ENCODE measurements around the gene CCDC57. TPM values are rescaled to one million over a fixed set of nuclear protein-coding genes. Genes with fewer than 3 reads are reported as not detected.
A peak's percentile ranks its signal among the peaks of the same experiment; 100 is the strongest.

The CCDC57 gene
- total and polyA plus RNA-seq, 2 experiments from 2014 or later: 15.7 to 29.8 TPM

GRCh38 chr17:82107341-82107860 lies 105.2 kb downstream of the CCDC57 start:
- Histone ChIP-seq H3K9me3 (ENCODE audit: low read depth) (no peaks in the 10 kb centered on the region), H3K79me2 (no peaks in the 10 kb centered on the region), H3K27ac (no peak overlapping the region), H3K27me3 (no peaks in the 10 kb centered on the region), H3K36me3 (replicated peaks; ENCODE audit: insufficient read depth, low read depth) (no peaks in the 10 kb centered on the region), H3K4me3 (no peak overlapping the region), H3K4me1 (ENCODE audit: insufficient read depth) (peaks cover 44% of the 10 kb centered on the region), H2AFZ (no peak overlapping the region), H3K4me2 (no peak overlapping the region), H4K20me1 (ENCODE audit: insufficient read depth, poor library complexity, severe bottlenecking) (no peaks in the 10 kb centered on the region), H3K9me2 (replicated peaks; ENCODE audit: insufficient read depth) (no peaks in the 10 kb centered on the region)
- 90% methylated on average over 22 of the region's 24 CpGs for WGBS (ENCODE audit: low lambda C conversion rate, missing lambda C conversion rate)
- TF ChIP-seq EZH2 (IDR thresholded peaks at IDR 0.05; ENCODE audit: borderline replicate concordance) (no peak), CTCF (IDR thresholded peaks at IDR 0.05; ENCODE audit: poor library complexity) (no peak), EZH2phosphoT487 (IDR thresholded peaks at IDR 0.05; ENCODE audit: low read depth, severe bottlenecking, unreplicated experiment) (no peak)
- DNase-seq (ENCODE audit: low spot score): peak; percentile 24

- Histone ChIP-seq H3K9me3 (ENCODE audit: low read depth) (no peaks in the 10 kb centered on the region), H3K36me3 (replicated peaks; ENCODE audit: insufficient read depth, low read depth) (no peaks in the 10 kb centered on the region), H3K27me3 (no peaks in the 10 kb centered on the region), H3K4me2 (peak overlapping the region; percentile 50), H3K27ac (peak overlapping the region; percentile 90), H3K9me2 (replicated peaks; ENCODE audit: insufficient read depth) (no peaks in the 10 kb centered on the region), H4K20me1 (ENCODE audit: insufficient read depth, poor library complexity, severe bottlenecking) (no peaks in the 10 kb centered on the region), H3K4me1 (ENCODE audit: insufficient read depth) (peaks cover 48% of the 10 kb centered on the region), H2AFZ (peak overlapping the region; percentile 62), H3K4me3 (no peak overlapping the region), H3K79me2 (no peaks in the 10 kb centered on the region)
- 67% methylated on average over 9 of the region's 9 CpGs for WGBS (ENCODE audit: low lambda C conversion rate, missing lambda C conversion rate)
- TF ChIP-seq EZH2phosphoT487 (IDR thresholded peaks at IDR 0.05; ENCODE audit: low read depth, severe bottlenecking, unreplicated experiment) (no peak), CTCF (IDR thresholded peaks at IDR 0.05; ENCODE audit: poor library complexity) (no peak), EZH2 (IDR thresholded peaks at IDR 0.05; ENCODE audit: borderline replicate concordance) (no peak)
- no peak for DNase-seq (ENCODE audit: low spot score)
Observed at GRCh38 chr17:82106688-82107305, 105.8 kb downstream of the CCDC57 start.

- Histone ChIP-seq H4K20me1 (ENCODE audit: insufficient read depth, poor library complexity, severe bottlenecking) (no peaks in the 10 kb centered on the region), H3K4me1 (ENCODE audit: insufficient read depth) (peaks cover 55% of the 10 kb centered on the region), H3K4me2 (peak overlapping the region; percentile 50), H3K27me3 (no peaks in the 10 kb centered on the region), H3K4me3 (no peak overlapping the region), H3K79me2 (no peaks in the 10 kb centered on the region), H3K27ac (peak overlapping the region; percentile 90), H3K9me3 (ENCODE audit: low read depth) (no peaks in the 10 kb centered on the region), H2AFZ (peak overlapping the region; percentile 62), H3K36me3 (replicated peaks; ENCODE audit: insufficient read depth, low read depth) (no peaks in the 10 kb centered on the region), H3K9me2 (replicated peaks; ENCODE audit: insufficient read depth) (no peaks in the 10 kb centered on the region)
- no peak for TF ChIP-seq EZH2phosphoT487 (IDR thresholded peaks at IDR 0.05; ENCODE audit: low read depth, severe bottlenecking, unreplicated experiment)
- peak; percentile 31 for TF ChIP-seq CTCF (IDR thresholded peaks at IDR 0.05; ENCODE audit: poor library complexity)
- DNase-seq (ENCODE audit: low spot score): peak; percentile 83
- 39% methylated on average over 21 of the region's 24 CpGs for WGBS (ENCODE audit: low lambda C conversion rate, missing lambda C conversion rate)
Observed at GRCh38 chr17:82105882-82106687, 106.6 kb downstream of the CCDC57 start.

Measured in hepatocyte (in vitro differentiated cells).